Tibial nerve (tissue), 4 donors: Measurements from ENCODE around the gene DBI. TPM values are rescaled to one million over a fixed set of nuclear protein-coding genes. Genes with fewer than 3 reads are reported as not detected.

Source experiments
- DNase-seq, 2 donors: peaks; one replicate each; pipeline ENCODE4 v3.0.0-alpha.2; 2019; ENCODE audit warnings: low spot score in 2 of 2
- H3K27ac ChIP-seq, 4 donors: fragments of 200-600 bp; sonication (generic) in 3 of 4; one replicate each; pipeline ENCODE4 v1.5.1; 2017 to 2019; ENCODE audit warnings: mild to moderate bottlenecking in 1 of 4
- H3K27me3 ChIP-seq, 2 donors: fragments of 200-600 bp; sonication (generic) in 1 of 2; one replicate each; pipeline versions ENCODE4 v1.5.1 to v1.6.0; 2017 to 2019
- H3K36me3 ChIP-seq, 3 donors: fragments of 200-600 bp; sonication (generic); one replicate each; pipeline ENCODE4 v1.5.1; 2018 to 2019
- H3K4me1 ChIP-seq, 4 donors: fragments of 200-600 bp; sonication (generic) in 3 of 4; one replicate each; pipeline ENCODE4 v1.5.1; 2017 to 2019
- H3K4me3 ChIP-seq, 4 donors: fragments of 200-600 bp; sonication (generic) in 3 of 4; one replicate each; pipeline ENCODE4 v1.5.1; 2017 to 2019; ENCODE audit warnings: mild to moderate bottlenecking in 1 of 4, moderate library complexity in 1 of 4
- H3K9me3 ChIP-seq, 4 donors: fragments of 200-600 bp; sonication (generic) in 3 of 4; one replicate each; pipeline ENCODE4 v1.5.1; 2017 to 2019
- CTCF ChIP-seq, 5 experiments: fragments of 200-600 bp in 3 of 5; fragments of 450-650 bp in 2 of 5; sonication (generic) in 3 of 5; IDR thresholded peaks; one replicate each; pipeline ENCODE4 v1.5.1; 2016 to 2019; ENCODE audit warnings: antibody characterized with exemption in 5 of 5, mild to moderate bottlenecking in 3 of 5, moderate library complexity in 2 of 5
- EP300 ChIP-seq, 2 donors: sonication (generic); formaldehyde crosslinking; IDR thresholded peaks; one replicate each; pipeline ENCODE4 v1.6.1; 2017; ENCODE audit warnings: antibody characterized with exemption in 2 of 2, mild to moderate bottlenecking in 1 of 2
- POLR2A ChIP-seq, 2 donors: fragments of 450-650 bp; IDR thresholded peaks; one replicate each; pipeline ENCODE4 v1.6.1; 2017; ENCODE audit warnings: antibody characterized with exemption in 2 of 2, mild to moderate bottlenecking in 2 of 2, moderate library complexity in 2 of 2
- WGBS, 2 donors: methylation state at CpG; one replicate each; pipeline ENCODE4 v1.1.5; 2018; 5-methylcytosine and 5-hydroxymethylcytosine counted together
- total RNA-seq, 4 donors: library from RNA; depleted of rRNA; stranded (reverse); fragments of >200 nt; gene quantifications; one replicate each; pipeline ENCODE4 v1.1.0, GENCODE V29; 2016

DBI gene
- total RNA-seq, 4 donors from 2014 or later: 73.7 to 135 (median 105) TPM

- H3K9me3 ChIP-seq: peaks cover 0 to 19% (median 0%) of the 10 kb centered on the region in 4 donors
- no peak for DNase-seq
- H3K27me3 ChIP-seq: no peaks in the 10 kb centered on the region
- H3K4me1 ChIP-seq: peaks cover 0 to 4% (median 0%) of the 10 kb centered on the region in 4 donors
- no peak for TF ChIP-seq CTCF (IDR thresholded peaks at IDR 0.05)
- TF ChIP-seq EP300 (IDR thresholded peaks at IDR 0.05): no peak
- no peak for TF ChIP-seq POLR2A (IDR thresholded peaks at IDR 0.05)
- 75 to 80% methylated on average over 7 of the region's 7 CpGs for WGBS, 2 donors
- no peak overlapping the region for H3K4me3 ChIP-seq
- H3K36me3 ChIP-seq: peaks cover 0 to 30% (median 9%) of the 10 kb centered on the region in 3 donors
- H3K27ac ChIP-seq: no peak overlapping the region
Measured at GRCh38 chr2:119377294-119377992, 10.7 kb downstream of the DBI start.

- H3K27ac ChIP-seq: no peak overlapping the region
- H3K36me3 ChIP-seq: peaks cover 0 to 25% (median 4%) of the 10 kb centered on the region in 3 donors
- no peak for DNase-seq
- 40 to 42% methylated on average over 5 of the region's 5 CpGs for WGBS, 2 donors
- H3K4me1 ChIP-seq: no peaks in the 10 kb centered on the region
- H3K4me3 ChIP-seq: no peak overlapping the region
- H3K9me3 ChIP-seq: peaks cover 0 to 14% (median 0%) of the 10 kb centered on the region in 4 donors
- no peaks in the 10 kb centered on the region for H3K27me3 ChIP-seq
- TF ChIP-seq CTCF (IDR thresholded peaks at IDR 0.05) (no peak), EP300 (IDR thresholded peaks at IDR 0.05) (no peak), POLR2A (IDR thresholded peaks at IDR 0.05) (no peak)
Measured at GRCh38 chr2:119377993-119378345, 11.2 kb downstream of the DBI start.

- no peak overlapping the region for H3K27ac ChIP-seq
- 84 to 96% methylated on average over 6 of the region's 6 CpGs for WGBS, 2 donors
- peaks cover 0 to 19% (median 0%) of the 10 kb centered on the region in 3 donors for H3K36me3 ChIP-seq
- H3K4me3 ChIP-seq: no peak overlapping the region
- no peaks in the 10 kb centered on the region for H3K27me3 ChIP-seq
- H3K4me1 ChIP-seq: no peaks in the 10 kb centered on the region
- no peak for DNase-seq
- peaks cover 0 to 8% (median 0%) of the 10 kb centered on the region in 4 donors for H3K9me3 ChIP-seq
- TF ChIP-seq CTCF (IDR thresholded peaks at IDR 0.05): no peak
- no peak for TF ChIP-seq EP300 (IDR thresholded peaks at IDR 0.05)
- TF ChIP-seq POLR2A (IDR thresholded peaks at IDR 0.05): no peak
Measured at GRCh38 chr2:119378566-119378965, 11.8 kb downstream of the DBI start.

GRCh38 chr2:119383410-119384140, 16.8 kb downstream of the DBI start:
- 84 to 94% methylated on average over 6 of the region's 6 CpGs for WGBS, 2 donors
- H3K36me3 ChIP-seq: no peaks in the 10 kb centered on the region
- TF ChIP-seq CTCF (IDR thresholded peaks at IDR 0.05): no peak
- TF ChIP-seq POLR2A (IDR thresholded peaks at IDR 0.05): no peak
- TF ChIP-seq EP300 (IDR thresholded peaks at IDR 0.05): no peak
- H3K27ac ChIP-seq: no peak overlapping the region
- no peaks in the 10 kb centered on the region for H3K9me3 ChIP-seq
- peaks cover 0 to 14% (median 8%) of the 10 kb centered on the region in 4 donors for H3K4me1 ChIP-seq
- H3K27me3 ChIP-seq: no peaks in the 10 kb centered on the region
- H3K4me3 ChIP-seq: no peak overlapping the region
- DNase-seq: no peak

GRCh38 chr2:119384971-119385370, 18.2 kb downstream of the DBI start:
- Histone ChIP-seq H3K27ac (no peak overlapping the region), H3K27me3 (no peaks in the 10 kb centered on the region), H3K4me1 (peaks cover 0 to 28% (median 12%) of the 10 kb centered on the region in 4 donors), H3K9me3 (no peaks in the 10 kb centered on the region), H3K4me3 (no peak overlapping the region), H3K36me3 (no peaks in the 10 kb centered on the region)
- no peak for TF ChIP-seq EP300 (IDR thresholded peaks at IDR 0.05)
- TF ChIP-seq POLR2A (IDR thresholded peaks at IDR 0.05): no peak
- 79 to 80% methylated on average over 4 of the region's 4 CpGs for whole genome bisulfite sequencing, 2 donors
- DNase-seq: no peak
